GM12878 (cell line): ENCODE results near the gene EPHA7. TPM values are rescaled to one million over a fixed set of nuclear protein-coding genes. Genes with fewer than 3 reads are reported as not detected.

ENCODE experiments used
- ATAC-seq: fragments of 200-7000 bp; cut with Tn5 transposase; 3 replicates; pipeline ENCODE4 v1.9.1; 2020; ENCODE audit warnings: mild to moderate bottlenecking, moderate library complexity
- BruUV-seq: library from RNA; stranded (reverse); fragments of 400-500 nt; replicated peaks from 2 replicates; lab custom pipeline; 2021; lab: Mats Ljungman, UMichigan
- CTCF ChIA-PET: fragments of 300-600 bp; sonication (Branson Sonifier 250); formaldehyde crosslinking; extraction: SDS; loops from one replicate; lab custom pipeline; 2021; ENCODE audit warnings: inconsistent platforms; lab: Yijun Ruan, JAX
- POLR2A ChIA-PET: fragments of 350-600 bp; formaldehyde crosslinking; extraction: SDS; loops from one replicate; lab custom pipeline; 2021; ENCODE audit warnings: inconsistent platforms; lab: Charles Lee
- RAD21 ChIA-PET: fragments of 300-600 bp; sonication (Branson Sonifier 250); formaldehyde crosslinking; loops from one replicate; lab custom pipeline; 2023; ENCODE audit warnings: antibody characterized with exemption; ENCODE audit not compliant: unreplicated experiment; lab: Charles Lee
- SMC1A ChIA-PET: fragments of 300-600 bp; sonication (Branson Sonifier 250); formaldehyde crosslinking; loops from one replicate; lab custom pipeline; 2023; ENCODE audit not compliant: unreplicated experiment, uncharacterized antibody; lab: Charles Lee
- DNase-seq: peaks from one replicate; pipeline ENCODE4 v3.0.0-alpha.2; 2011; ENCODE audit warnings: low read depth, low spot score
- FAIRE-seq: peaks from 3 replicates; lab custom pipeline; 2011; peaks lifted over from hg19 to GRCh38; lab: Jason Lieb, UNC
- H2AFZ ChIP-seq: 2 replicates; pipeline ENCODE4 v1.6.0; 2011; ENCODE audit warnings: low read depth, low read length, control low read depth; ENCODE audit not compliant: control insufficient read depth
- H3K27ac ChIP-seq: 2 replicates; pipeline ENCODE4 v1.5.1; 2011; ENCODE audit warnings: control low read depth; ENCODE audit not compliant: control insufficient read depth, insufficient read depth
- H3K27me3 ChIP-seq, 2 experiments: replicated peaks in 1 of 2; 2 replicates each; pipeline versions ENCODE4 v1.6.0 to v1.6.1; 2011; ENCODE audit warnings: low read length in 1 of 2; ENCODE audit not compliant: control insufficient read depth in 2 of 2, insufficient read depth in 2 of 2
- H3K36me3 ChIP-seq, 2 experiments: 2 replicates each; pipeline ENCODE4 v1.5.1; 2011; ENCODE audit warnings: low read length in 1 of 2; ENCODE audit not compliant: control insufficient read depth in 2 of 2, insufficient read depth in 2 of 2
- H3K4me1 ChIP-seq: 2 replicates; pipeline ENCODE4 v1.6.1; 2011; ENCODE audit warnings: mild to moderate bottlenecking, low read length, moderate library complexity, mixed read lengths; ENCODE audit not compliant: control insufficient read depth, insufficient read depth
- H3K4me2 ChIP-seq: 2 replicates; pipeline ENCODE4 v1.6.0; 2011; ENCODE audit warnings: control low read depth; ENCODE audit not compliant: control insufficient read depth, insufficient read depth
- H3K4me3 ChIP-seq: fragments of 200-600 bp; sonication (generic); 2 replicates; pipeline ENCODE4 v1.5.1; 2016
- H3K79me2 ChIP-seq: 2 replicates; pipeline ENCODE4 v1.6.0; 2011; ENCODE audit warnings: low read length; ENCODE audit not compliant: control insufficient read depth, insufficient read depth
- H3K9ac ChIP-seq: 2 replicates; pipeline ENCODE4 v1.8.0; 2011; ENCODE audit warnings: low read length, control low read depth, mixed read lengths; ENCODE audit not compliant: control insufficient read depth, insufficient read depth
- H3K9me3 ChIP-seq: replicated peaks from 3 replicates; pipeline ENCODE4 v1.5.1; 2011; ENCODE audit warnings: mild to moderate bottlenecking, low read length; ENCODE audit not compliant: control insufficient read depth, insufficient read depth
- H4K20me1 ChIP-seq: 2 replicates; pipeline ENCODE4 v1.6.0; 2011; ENCODE audit not compliant: control insufficient read depth, insufficient read depth
- CBFB ChIP-seq: IDR thresholded peaks from 2 replicates; pipeline ENCODE4 v1.6.1; 2016; ENCODE audit warnings: antibody characterized with exemption, low read depth
- CBX3 ChIP-seq: fragments of 200-600 bp; sonication (generic); IDR thresholded peaks from 2 replicates; pipeline ENCODE4 v1.6.1; 2016; ENCODE audit warnings: low read depth, borderline replicate concordance
- HCFC1 ChIP-seq: fragments of 150-350 bp; IDR thresholded peaks from 2 replicates; pipeline ENCODE4 v1.6.1; 2014; ENCODE audit warnings: low read length
- IKZF1 ChIP-seq: fragments of 450-650 bp; conservative IDR thresholded peaks from 2 replicates; pipeline ENCODE4 v1.6.1; 2017; ENCODE audit warnings: antibody characterized with exemption, mild to moderate bottlenecking
- TCF3 ChIP-seq: IDR thresholded peaks from 2 replicates; pipeline ENCODE4 v1.6.1; 2012; ENCODE audit warnings: low read depth, mild to moderate bottlenecking, low read length, borderline replicate concordance; ENCODE audit not compliant: insufficient read depth
- in situ Hi-C: fragments of 300-500 bp; cut with MboI; formaldehyde crosslinking; loops from 9 replicates; pipeline ENCODE4 v1.14.3; 2018; ENCODE audit warnings: mixed read lengths
- intact Hi-C: fragments of 100-400 bp; cut with micrococcal nuclease; formaldehyde crosslinking; loops from one replicate; pipeline ENCODE4 v1.14.2; 2022; ENCODE audit not compliant: unreplicated experiment
- polyA plus RNA-seq, 11 experiments: library from polyadenylated mRNA; depleted of rRNA in 4 of 11; unstranded in 6 of 11; stranded (reverse) in 5 of 11; fragments of >200 nt; fragmentation: Nextera tagmentation in 4 of 11; fragmentation: Illumina TruSeq in 1 of 11; extraction: Ambion mirVana in 4 of 11; extraction: Trizol in 1 of 11; gene quantifications; 1 replicate in 1 of 11; 2 replicates in 10 of 11; pipeline versions ENCODE4 v1.2.1 to v1.2.3, GENCODE V29; 2011 to 2016; ENCODE audit warnings: inconsistent platforms in 2 of 11, missing spikeins in 2 of 11, low read depth in 1 of 11
- total RNA-seq, 4 experiments: library from RNA; depleted of rRNA in 3 of 4; stranded (reverse); fragments of >200 nt in 3 of 4; fragmentation: Illumina TruSeq in 1 of 4; extraction: Trizol in 1 of 4; gene quantifications; 2 replicates each; pipeline versions ENCODE4 v1.2.1 to v1.2.3, GENCODE V29; 2013 to 2021
- TF ChIP-seq, protein P1 (sequence below), 3 experiments: IDR thresholded peaks in 2 of 3; conservative IDR thresholded peaks in 1 of 3; 2 replicates each; pipeline ENCODE4 v1.5.1; 2011; ENCODE audit warnings: low read depth in 3 of 3, low read length in 3 of 3, mild to moderate bottlenecking in 3 of 3, control low read depth in 2 of 3, moderate library complexity in 2 of 3, inconsistent platforms in 1 of 3, mixed read lengths in 1 of 3; ENCODE audit not compliant: control insufficient read depth in 2 of 3, insufficient read depth in 1 of 3; ENCODE audit errors: extremely low read depth in 1 of 3
- TF ChIP-seq, protein P2 (sequence below): IDR thresholded peaks from 2 replicates; pipeline ENCODE4 v1.6.1; 2012; ENCODE audit warnings: improper control_type of control experiment, low read depth, low read length; ENCODE audit not compliant: insufficient replicate concordance

The EPHA7 gene
- total and polyA plus RNA-seq, 10 of the 15 experiments (the other 5 are each of a cell fraction or from before 2014, with no cell fraction given), result not detected

DNA sequence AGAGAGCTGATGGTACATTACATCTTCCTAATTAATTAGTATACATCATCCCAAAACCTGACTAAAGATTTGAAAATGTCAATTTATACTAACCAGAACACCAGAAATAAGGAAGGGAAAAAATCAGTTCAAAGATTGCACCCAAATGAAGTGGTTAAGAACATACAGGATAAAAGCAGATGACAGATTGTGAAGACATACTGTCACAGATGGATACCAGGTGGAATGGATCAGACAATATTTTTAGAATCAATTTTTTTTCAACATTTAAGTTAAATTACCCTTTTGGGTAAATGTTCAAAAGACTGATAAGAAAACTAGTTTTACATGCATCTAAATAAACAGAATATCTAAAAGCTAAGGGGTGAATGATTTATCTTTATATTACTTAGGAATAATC lies 47.6 kb downstream of the EPHA7 start:
- no peaks in the 10 kb centered on the region for H3K4me1 ChIP-seq
- ChIA-PET POLR2A (no interaction called here), SMC1A (no interaction called here), RAD21 (no interaction called here), CTCF (no interaction called here)
- H3K27me3 ChIP-seq, result no peaks in the 10 kb centered on the region
- ATAC-seq (no peak), FAIRE-seq (no peak), DNase-seq (no peak)
- no peak for TF ChIP-seq CBFB
- TF ChIP-seq, protein P1, sequence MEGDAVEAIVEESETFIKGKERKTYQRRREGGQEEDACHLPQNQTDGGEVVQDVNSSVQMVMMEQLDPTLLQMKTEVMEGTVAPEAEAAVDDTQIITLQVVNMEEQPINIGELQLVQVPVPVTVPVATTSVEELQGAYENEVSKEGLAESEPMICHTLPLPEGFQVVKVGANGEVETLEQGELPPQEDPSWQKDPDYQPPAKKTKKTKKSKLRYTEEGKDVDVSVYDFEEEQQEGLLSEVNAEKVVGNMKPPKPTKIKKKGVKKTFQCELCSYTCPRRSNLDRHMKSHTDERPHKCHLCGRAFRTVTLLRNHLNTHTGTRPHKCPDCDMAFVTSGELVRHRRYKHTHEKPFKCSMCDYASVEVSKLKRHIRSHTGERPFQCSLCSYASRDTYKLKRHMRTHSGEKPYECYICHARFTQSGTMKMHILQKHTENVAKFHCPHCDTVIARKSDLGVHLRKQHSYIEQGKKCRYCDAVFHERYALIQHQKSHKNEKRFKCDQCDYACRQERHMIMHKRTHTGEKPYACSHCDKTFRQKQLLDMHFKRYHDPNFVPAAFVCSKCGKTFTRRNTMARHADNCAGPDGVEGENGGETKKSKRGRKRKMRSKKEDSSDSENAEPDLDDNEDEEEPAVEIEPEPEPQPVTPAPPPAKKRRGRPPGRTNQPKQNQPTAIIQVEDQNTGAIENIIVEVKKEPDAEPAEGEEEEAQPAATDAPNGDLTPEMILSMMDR (IDR thresholded peaks at IDR 0.05 in 2 of 3, conservative IDR thresholded peaks at IDR 0.05 in 1 of 3; ENCODE audit: control insufficient read depth in 2 of 3, extremely low read depth in 1 of 3, insufficient read depth in 1 of 3, low read depth in 3 of 3, low read length in 3 of 3), result no peak
- TF ChIP-seq, protein P2, sequence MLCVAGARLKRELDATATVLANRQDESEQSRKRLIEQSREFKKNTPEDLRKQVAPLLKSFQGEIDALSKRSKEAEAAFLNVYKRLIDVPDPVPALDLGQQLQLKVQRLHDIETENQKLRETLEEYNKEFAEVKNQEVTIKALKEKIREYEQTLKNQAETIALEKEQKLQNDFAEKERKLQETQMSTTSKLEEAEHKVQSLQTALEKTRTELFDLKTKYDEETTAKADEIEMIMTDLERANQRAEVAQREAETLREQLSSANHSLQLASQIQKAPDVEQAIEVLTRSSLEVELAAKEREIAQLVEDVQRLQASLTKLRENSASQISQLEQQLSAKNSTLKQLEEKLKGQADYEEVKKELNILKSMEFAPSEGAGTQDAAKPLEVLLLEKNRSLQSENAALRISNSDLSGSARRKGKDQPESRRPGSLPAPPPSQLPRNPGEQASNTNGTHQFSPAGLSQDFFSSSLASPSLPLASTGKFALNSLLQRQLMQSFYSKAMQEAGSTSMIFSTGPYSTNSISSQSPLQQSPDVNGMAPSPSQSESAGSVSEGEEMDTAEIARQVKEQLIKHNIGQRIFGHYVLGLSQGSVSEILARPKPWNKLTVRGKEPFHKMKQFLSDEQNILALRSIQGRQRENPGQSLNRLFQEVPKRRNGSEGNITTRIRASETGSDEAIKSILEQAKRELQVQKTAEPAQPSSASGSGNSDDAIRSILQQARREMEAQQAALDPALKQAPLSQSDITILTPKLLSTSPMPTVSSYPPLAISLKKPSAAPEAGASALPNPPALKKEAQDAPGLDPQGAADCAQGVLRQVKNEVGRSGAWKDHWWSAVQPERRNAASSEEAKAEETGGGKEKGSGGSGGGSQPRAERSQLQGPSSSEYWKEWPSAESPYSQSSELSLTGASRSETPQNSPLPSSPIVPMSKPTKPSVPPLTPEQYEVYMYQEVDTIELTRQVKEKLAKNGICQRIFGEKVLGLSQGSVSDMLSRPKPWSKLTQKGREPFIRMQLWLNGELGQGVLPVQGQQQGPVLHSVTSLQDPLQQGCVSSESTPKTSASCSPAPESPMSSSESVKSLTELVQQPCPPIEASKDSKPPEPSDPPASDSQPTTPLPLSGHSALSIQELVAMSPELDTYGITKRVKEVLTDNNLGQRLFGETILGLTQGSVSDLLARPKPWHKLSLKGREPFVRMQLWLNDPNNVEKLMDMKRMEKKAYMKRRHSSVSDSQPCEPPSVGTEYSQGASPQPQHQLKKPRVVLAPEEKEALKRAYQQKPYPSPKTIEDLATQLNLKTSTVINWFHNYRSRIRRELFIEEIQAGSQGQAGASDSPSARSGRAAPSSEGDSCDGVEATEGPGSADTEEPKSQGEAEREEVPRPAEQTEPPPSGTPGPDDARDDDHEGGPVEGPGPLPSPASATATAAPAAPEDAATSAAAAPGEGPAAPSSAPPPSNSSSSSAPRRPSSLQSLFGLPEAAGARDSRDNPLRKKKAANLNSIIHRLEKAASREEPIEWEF, result no peak
- no peak for TF ChIP-seq CBX3
- TF ChIP-seq TCF3, result no peak
- TF ChIP-seq IKZF1, result no peak
- no peak for TF ChIP-seq HCFC1
- no peaks in the 10 kb centered on the region for H4K20me1 ChIP-seq
- no peak overlapping the region for H3K4me2 ChIP-seq
- H3K36me3 ChIP-seq, result no peaks in the 10 kb centered on the region
- no peak overlapping the region for H2AFZ ChIP-seq
- no peak overlapping the region for H3K4me3 ChIP-seq
- intact Hi-C loops (no loop called here), in situ Hi-C loops (no loop called here)
- no peak overlapping the region for H3K27ac ChIP-seq
- H3K9me3 ChIP-seq, result no peaks in the 10 kb centered on the region
- H3K79me2 ChIP-seq, result no peaks in the 10 kb centered on the region
- H3K9ac ChIP-seq, result no peak overlapping the region
- no TSS peak for BruUV-seq
